Measurements from ENCODE around the gene INAVA. TPM values are rescaled to one million over a fixed set of nuclear protein-coding genes. Genes with fewer than 3 reads are reported as not detected.

The INAVA gene
- total and polyA plus RNA-seq, 10 of the 15 experiments (the other 5 are each of a cell fraction or from before 2014, with no cell fraction given), result 3.6 to 15.4 (median 9.5) TPM

DNA sequence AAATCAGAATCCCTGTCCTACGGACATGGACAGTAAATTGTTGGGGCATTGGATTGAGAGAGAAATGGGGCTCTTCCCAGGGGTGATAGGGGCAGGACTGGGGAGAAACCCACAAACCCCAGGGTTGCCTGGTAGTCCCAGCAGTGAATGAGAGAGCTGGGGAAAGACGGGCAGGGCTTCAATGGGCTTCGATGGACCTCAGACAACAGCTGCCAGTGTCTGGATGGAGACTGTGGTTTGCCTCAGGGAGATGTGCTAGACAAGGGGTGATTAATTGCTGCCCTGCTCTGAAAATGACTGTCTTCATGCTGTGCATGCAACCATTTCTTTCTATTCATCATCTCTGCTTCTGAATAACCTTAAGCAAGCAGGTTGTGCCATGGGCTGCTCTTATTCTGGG is 14.5 kb upstream of the INAVA start (continued):
- TF ChIP-seq, protein P1, sequence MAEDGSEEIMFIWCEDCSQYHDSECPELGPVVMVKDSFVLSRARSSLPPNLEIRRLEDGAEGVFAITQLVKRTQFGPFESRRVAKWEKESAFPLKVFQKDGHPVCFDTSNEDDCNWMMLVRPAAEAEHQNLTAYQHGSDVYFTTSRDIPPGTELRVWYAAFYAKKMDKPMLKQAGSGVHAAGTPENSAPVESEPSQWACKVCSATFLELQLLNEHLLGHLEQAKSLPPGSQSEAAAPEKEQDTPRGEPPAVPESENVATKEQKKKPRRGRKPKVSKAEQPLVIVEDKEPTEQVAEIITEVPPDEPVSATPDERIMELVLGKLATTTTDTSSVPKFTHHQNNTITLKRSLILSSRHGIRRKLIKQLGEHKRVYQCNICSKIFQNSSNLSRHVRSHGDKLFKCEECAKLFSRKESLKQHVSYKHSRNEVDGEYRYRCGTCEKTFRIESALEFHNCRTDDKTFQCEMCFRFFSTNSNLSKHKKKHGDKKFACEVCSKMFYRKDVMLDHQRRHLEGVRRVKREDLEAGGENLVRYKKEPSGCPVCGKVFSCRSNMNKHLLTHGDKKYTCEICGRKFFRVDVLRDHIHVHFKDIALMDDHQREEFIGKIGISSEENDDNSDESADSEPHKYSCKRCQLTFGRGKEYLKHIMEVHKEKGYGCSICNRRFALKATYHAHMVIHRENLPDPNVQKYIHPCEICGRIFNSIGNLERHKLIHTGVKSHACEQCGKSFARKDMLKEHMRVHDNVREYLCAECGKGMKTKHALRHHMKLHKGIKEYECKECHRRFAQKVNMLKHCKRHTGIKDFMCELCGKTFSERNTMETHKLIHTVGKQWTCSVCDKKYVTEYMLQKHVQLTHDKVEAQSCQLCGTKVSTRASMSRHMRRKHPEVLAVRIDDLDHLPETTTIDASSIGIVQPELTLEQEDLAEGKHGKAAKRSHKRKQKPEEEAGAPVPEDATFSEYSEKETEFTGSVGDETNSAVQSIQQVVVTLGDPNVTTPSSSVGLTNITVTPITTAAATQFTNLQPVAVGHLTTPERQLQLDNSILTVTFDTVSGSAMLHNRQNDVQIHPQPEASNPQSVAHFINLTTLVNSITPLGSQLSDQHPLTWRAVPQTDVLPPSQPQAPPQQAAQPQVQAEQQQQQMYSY (CRISPR knock-in tag; IDR thresholded peaks at IDR 0.05), result no peak
- TF ChIP-seq NFYB (IDR thresholded peaks at IDR 0.05; ENCODE audit: insufficient read depth, low read depth, low read length) (no peak), IKZF1 (conservative IDR thresholded peaks at IDR 0.05) (peak; percentile 96), HDGF (IDR thresholded peaks at IDR 0.05) (no peak), NRF1 (conservative IDR thresholded peaks at IDR 0.05; ENCODE audit: low read depth, low read length) (no peak), ZNF24 (IDR thresholded peaks at IDR 0.05) (peak; percentile 65; the same call in 1 of the 2 replicates), RBBP5 (conservative IDR thresholded peaks at IDR 0.05) (no peak), DPF2 (IDR thresholded peaks at IDR 0.05) (peak; percentile 99)
- TF ChIP-seq, protein P2, sequence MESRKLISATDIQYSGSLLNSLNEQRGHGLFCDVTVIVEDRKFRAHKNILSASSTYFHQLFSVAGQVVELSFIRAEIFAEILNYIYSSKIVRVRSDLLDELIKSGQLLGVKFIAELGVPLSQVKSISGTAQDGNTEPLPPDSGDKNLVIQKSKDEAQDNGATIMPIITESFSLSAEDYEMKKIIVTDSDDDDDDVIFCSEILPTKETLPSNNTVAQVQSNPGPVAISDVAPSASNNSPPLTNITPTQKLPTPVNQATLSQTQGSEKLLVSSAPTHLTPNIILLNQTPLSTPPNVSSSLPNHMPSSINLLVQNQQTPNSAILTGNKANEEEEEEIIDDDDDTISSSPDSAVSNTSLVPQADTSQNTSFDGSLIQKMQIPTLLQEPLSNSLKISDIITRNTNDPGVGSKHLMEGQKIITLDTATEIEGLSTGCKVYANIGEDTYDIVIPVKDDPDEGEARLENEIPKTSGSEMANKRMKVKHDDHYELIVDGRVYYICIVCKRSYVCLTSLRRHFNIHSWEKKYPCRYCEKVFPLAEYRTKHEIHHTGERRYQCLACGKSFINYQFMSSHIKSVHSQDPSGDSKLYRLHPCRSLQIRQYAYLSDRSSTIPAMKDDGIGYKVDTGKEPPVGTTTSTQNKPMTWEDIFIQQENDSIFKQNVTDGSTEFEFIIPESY (IDR thresholded peaks at IDR 0.05), result no peak
- TF ChIP-seq, protein P3, sequence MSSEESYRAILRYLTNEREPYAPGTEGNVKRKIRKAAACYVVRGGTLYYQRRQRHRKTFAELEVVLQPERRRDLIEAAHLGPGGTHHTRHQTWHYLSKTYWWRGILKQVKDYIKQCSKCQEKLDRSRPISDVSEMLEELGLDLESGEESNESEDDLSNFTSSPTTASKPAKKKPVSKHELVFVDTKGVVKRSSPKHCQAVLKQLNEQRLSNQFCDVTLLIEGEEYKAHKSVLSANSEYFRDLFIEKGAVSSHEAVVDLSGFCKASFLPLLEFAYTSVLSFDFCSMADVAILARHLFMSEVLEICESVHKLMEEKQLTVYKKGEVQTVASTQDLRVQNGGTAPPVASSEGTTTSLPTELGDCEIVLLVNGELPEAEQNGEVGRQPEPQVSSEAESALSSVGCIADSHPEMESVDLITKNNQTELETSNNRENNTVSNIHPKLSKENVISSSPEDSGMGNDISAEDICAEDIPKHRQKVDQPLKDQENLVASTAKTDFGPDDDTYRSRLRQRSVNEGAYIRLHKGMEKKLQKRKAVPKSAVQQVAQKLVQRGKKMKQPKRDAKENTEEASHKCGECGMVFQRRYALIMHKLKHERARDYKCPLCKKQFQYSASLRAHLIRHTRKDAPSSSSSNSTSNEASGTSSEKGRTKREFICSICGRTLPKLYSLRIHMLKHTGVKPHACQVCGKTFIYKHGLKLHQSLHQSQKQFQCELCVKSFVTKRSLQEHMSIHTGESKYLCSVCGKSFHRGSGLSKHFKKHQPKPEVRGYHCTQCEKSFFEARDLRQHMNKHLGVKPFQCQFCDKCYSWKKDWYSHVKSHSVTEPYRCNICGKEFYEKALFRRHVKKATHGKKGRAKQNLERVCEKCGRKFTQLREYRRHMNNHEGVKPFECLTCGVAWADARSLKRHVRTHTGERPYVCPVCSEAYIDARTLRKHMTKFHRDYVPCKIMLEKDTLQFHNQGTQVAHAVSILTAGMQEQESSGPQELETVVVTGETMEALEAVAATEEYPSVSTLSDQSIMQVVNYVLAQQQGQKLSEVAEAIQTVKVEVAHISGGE (CRISPR knock-in tag; IDR thresholded peaks at IDR 0.05), result no peak
- TF ChIP-seq, protein P4, sequence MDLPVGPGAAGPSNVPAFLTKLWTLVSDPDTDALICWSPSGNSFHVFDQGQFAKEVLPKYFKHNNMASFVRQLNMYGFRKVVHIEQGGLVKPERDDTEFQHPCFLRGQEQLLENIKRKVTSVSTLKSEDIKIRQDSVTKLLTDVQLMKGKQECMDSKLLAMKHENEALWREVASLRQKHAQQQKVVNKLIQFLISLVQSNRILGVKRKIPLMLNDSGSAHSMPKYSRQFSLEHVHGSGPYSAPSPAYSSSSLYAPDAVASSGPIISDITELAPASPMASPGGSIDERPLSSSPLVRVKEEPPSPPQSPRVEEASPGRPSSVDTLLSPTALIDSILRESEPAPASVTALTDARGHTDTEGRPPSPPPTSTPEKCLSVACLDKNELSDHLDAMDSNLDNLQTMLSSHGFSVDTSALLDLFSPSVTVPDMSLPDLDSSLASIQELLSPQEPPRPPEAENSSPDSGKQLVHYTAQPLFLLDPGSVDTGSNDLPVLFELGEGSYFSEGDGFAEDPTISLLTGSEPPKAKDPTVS (IDR thresholded peaks at IDR 0.05; ENCODE audit: low read depth, low read length), result no peak
- TF ChIP-seq, protein P5, sequence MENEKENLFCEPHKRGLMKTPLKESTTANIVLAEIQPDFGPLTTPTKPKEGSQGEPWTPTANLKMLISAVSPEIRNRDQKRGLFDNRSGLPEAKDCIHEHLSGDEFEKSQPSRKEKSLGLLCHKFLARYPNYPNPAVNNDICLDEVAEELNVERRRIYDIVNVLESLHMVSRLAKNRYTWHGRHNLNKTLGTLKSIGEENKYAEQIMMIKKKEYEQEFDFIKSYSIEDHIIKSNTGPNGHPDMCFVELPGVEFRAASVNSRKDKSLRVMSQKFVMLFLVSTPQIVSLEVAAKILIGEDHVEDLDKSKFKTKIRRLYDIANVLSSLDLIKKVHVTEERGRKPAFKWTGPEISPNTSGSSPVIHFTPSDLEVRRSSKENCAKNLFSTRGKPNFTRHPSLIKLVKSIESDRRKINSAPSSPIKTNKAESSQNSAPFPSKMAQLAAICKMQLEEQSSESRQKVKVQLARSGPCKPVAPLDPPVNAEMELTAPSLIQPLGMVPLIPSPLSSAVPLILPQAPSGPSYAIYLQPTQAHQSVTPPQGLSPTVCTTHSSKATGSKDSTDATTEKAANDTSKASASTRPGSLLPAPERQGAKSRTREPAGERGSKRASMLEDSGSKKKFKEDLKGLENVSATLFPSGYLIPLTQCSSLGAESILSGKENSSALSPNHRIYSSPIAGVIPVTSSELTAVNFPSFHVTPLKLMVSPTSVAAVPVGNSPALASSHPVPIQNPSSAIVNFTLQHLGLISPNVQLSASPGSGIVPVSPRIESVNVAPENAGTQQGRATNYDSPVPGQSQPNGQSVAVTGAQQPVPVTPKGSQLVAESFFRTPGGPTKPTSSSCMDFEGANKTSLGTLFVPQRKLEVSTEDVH (IDR thresholded peaks at IDR 0.05; ENCODE audit: low read depth, partially characterized antibody), result no peak
- TF ChIP-seq, protein P6, sequence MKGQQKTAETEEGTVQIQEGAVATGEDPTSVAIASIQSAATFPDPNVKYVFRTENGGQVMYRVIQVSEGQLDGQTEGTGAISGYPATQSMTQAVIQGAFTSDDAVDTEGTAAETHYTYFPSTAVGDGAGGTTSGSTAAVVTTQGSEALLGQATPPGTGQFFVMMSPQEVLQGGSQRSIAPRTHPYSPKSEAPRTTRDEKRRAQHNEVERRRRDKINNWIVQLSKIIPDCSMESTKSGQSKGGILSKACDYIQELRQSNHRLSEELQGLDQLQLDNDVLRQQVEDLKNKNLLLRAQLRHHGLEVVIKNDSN (IDR thresholded peaks at IDR 0.05; ENCODE audit: borderline replicate concordance, extremely low read length, insufficient read depth, low read depth, low read length), result no peak
- TF ChIP-seq, protein P7, sequence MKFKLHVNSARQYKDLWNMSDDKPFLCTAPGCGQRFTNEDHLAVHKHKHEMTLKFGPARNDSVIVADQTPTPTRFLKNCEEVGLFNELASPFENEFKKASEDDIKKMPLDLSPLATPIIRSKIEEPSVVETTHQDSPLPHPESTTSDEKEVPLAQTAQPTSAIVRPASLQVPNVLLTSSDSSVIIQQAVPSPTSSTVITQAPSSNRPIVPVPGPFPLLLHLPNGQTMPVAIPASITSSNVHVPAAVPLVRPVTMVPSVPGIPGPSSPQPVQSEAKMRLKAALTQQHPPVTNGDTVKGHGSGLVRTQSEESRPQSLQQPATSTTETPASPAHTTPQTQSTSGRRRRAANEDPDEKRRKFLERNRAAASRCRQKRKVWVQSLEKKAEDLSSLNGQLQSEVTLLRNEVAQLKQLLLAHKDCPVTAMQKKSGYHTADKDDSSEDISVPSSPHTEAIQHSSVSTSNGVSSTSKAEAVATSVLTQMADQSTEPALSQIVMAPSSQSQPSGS (IDR thresholded peaks at IDR 0.05; ENCODE audit: low read length), result peak; percentile 70

Measured in GM12878 (cell line).